DMS153 (cell line): ENCODE data around the gene GJC1.
"Not testable (repeated sequence)": the region's sequence is repeated elsewhere in the genome, so short reads cannot be mapped to it uniquely, and the experiment has no call there.

Experiments
- DNase-seq: peaks from one replicate; lab custom pipeline; 2025; lab: John Stamatoyannopoulos, UW

Gene GJC1

GRCh38 chr17:44759086-44759915 is 70.8 kb downstream of the GJC1 start:
- no peak for DNase-seq

- no peak for DNase-seq
Measured at GRCh38 chr17:44758414-44759085, 71.5 kb downstream of the GJC1 start, which contains the start of gene ADAM11. TSS of gene ADAM11 (plus strand) at chr17:44758988. CDS start at chr17:44759200, 212 bp downstream.

GRCh38 chr17:44757918-44758413 is 72.1 kb downstream of the GJC1 start:
- DNase-seq, result no peak

- no peak for DNase-seq
Measured at GRCh38 chr17:44757045-44757917, 72.8 kb downstream of the GJC1 start.

DNA sequence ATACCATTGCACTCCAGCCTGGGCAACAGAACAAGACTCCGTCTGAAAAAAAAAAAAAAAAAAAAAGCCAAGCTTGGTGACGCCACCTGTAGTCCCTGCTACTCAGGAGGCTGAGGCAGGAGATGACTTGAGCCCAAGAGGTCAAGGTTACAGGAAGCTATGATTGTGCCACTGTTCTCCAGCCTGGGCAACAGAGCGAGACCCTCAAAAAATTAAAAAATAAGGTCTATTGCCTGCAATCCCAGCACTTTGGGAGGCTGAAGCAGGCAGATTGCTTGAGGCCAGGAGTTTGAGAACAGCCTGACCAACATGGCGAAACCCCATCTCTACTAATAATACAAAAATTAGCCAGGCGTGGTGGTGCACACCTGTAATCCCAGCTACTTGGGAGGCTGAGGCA is 74.9 kb downstream of the GJC1 start:
- DNase-seq, result not testable (repeated sequence)

DNA sequence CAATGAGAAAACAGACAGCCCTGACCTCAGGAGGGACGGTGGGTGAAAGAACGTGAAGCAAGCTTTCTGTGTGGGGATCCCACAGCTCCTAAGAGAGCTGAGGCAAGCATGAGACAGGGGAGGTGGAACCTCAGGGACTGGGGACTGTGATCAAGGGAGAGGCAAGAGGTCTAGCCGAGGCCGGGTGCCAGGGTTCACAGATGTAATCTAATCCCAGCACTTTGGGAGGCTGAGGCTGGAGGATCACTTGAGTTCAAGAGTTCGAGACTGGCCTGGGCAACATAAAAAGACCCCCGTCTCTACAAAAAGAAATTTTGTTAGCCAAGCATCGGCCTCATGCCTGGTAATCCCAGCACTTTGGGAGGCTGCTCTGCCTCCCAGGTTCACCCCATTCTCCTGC is 75.8 kb downstream of the GJC1 start:
- DNase-seq, result no peak

- no peak for DNase-seq
Measured at GRCh38 chr17:44752953-44753861, 76.9 kb downstream of the GJC1 start.

DNA sequence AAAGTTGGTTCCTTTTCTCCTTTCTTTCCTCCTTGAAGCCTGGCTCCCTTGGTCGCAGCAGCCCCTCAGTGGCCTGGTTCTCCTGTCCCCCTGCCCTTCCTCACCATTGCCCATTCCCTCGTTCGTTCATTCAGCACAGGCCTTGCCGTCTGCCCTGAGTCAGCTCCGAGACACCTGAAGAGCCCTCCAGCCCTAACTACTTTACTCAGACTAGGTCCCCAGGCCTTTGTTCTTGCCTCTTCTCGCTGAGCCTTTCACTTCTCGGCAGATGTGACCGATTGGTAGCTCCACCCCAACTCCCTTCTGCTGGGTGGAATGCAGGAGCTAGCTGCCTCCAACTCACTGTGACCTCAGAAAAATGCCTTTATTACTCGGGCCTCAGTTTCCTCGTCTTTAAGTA is 78.3 kb downstream of the GJC1 start:
- DNase-seq, result no peak

- no peak for DNase-seq
Measured at GRCh38 chr17:44751331-44751730, 78.8 kb downstream of the GJC1 start.

DNA sequence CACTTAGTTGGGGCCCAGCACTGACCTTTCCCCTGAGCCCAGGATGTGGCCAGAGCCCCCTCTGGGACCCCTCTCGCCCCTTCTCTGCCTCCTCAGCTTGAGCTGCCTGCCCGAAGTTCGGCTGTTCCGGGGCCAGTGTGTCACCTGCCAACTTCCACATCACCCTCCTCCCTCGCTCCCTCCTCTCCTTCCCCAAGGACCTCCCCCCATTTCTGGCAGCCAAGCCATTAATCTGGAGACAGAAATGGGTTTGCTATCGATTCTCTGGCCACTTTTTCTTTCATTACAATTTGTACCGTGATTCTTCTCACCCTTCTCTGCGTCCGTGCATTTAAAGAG is 80.1 kb downstream of the GJC1 start:
- no peak for DNase-seq

DNA sequence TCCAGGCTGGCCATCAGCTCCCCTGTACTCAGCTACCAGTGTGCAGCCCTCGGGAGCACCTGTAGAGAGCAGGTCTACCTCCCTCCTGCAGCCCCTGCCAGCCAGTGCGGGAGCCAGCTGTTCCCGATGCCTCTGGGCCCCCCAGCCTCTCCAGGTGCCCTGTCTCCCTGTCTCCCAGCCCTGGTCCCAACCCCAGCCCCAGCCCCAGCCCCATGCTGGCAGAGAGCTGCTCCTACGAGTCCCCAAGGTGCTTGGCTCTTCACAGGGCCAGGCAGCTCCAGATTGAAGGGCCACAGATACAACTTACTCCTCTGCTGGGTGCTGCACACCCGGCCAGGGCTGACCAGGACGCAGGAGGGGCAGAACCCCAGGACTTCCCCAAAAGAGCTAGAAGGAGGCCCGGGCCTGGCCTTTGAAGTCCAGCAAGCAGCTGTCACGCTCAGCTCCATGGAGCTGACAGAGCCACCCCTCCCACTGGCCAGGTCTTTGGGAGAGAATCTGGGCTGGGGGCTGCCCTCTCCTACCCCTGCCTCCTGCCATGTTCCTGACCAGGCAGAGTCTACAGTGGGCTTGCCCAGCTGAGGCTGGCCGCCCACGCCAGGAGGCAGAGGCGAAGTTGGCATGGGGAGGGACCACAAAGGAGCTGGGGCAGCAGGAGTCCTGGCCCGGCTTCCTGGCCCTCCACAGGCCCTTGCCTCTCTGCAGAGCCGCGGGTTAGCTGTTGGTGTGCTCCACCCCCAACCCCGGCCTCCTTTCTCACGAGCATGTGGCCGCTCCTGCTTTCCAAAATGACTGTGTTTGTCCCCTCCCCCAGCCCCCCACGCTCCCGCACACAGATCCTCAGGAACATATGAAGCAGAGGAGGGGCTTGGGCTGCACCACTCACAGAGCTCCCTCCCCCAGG is 80.8 kb downstream of the GJC1 start:
- no peak for DNase-seq
